ENCODE data around the gene PLPP1.
"Not testable (repeated sequence)": the region's sequence is repeated elsewhere in the genome, so short reads cannot be mapped to it uniquely, and the experiment has no call there.

Gene PLPP1

GRCh38 chr5:55503917-55504316 is 30.8 kb downstream of the PLPP1 start:
- not testable (repeated sequence) for DNase-seq (ENCODE audit: low read depth in 2 of 2)

GRCh38 chr5:55502759-55503158 is 32.0 kb downstream of the PLPP1 start:
- DNase-seq (ENCODE audit: low read depth in 2 of 2) = no peak

GRCh38 chr5:55498457-55498856 is 36.3 kb downstream of the PLPP1 start:
- DNase-seq (ENCODE audit: low read depth in 2 of 2) = no peak

GRCh38 chr5:55497712-55498111 is 37.1 kb downstream of the PLPP1 start:
- DNase-seq (ENCODE audit: low read depth in 2 of 2) = no peak

- no peak for DNase-seq (ENCODE audit: low read depth in 2 of 2)
Observed at GRCh38 chr5:55495216-55495615, 39.5 kb downstream of the PLPP1 start.

- DNase-seq (ENCODE audit: low read depth in 2 of 2) = no peak
Observed at GRCh38 chr5:55492449-55492848, 42.3 kb downstream of the PLPP1 start.

- no peak for DNase-seq (ENCODE audit: low read depth in 2 of 2)
Observed at GRCh38 chr5:55485073-55485472, 49.7 kb downstream of the PLPP1 start.

- DNase-seq (ENCODE audit: low read depth in 2 of 2) = no peak
Observed at GRCh38 chr5:55484531-55484930, 50.2 kb downstream of the PLPP1 start.

- DNase-seq (ENCODE audit: low read depth in 2 of 2) = no peak
Observed at GRCh38 chr5:55483885-55484284, 50.9 kb downstream of the PLPP1 start.

GRCh38 chr5:55481293-55481855 is 53.4 kb downstream of the PLPP1 start:
- DNase-seq (ENCODE audit: low read depth in 2 of 2) = no peak

GRCh38 chr5:55480781-55481180 is 54.0 kb downstream of the PLPP1 start:
- no peak for DNase-seq (ENCODE audit: low read depth in 2 of 2)

GRCh38 chr5:55472642-55473041 is 62.1 kb downstream of the PLPP1 start:
- no peak for DNase-seq (ENCODE audit: low read depth in 2 of 2)

GRCh38 chr5:55471468-55471867 is 63.3 kb downstream of the PLPP1 start:
- DNase-seq (ENCODE audit: low read depth in 2 of 2) = no peak

- no peak for DNase-seq (ENCODE audit: low read depth in 2 of 2)
Observed at GRCh38 chr5:55470282-55470681, 64.5 kb downstream of the PLPP1 start.

GRCh38 chr5:55469839-55470238 is 64.9 kb downstream of the PLPP1 start:
- DNase-seq (ENCODE audit: low read depth in 2 of 2) = no peak

- no peak for DNase-seq (ENCODE audit: low read depth in 2 of 2)
Observed at GRCh38 chr5:55467862-55468551, 66.8 kb downstream of the PLPP1 start.

GRCh38 chr5:55463613-55464012 is 71.2 kb downstream of the PLPP1 start:
- no peak for DNase-seq (ENCODE audit: low read depth in 2 of 2)

GRCh38 chr5:55459572-55459971 is 75.2 kb downstream of the PLPP1 start:
- DNase-seq (ENCODE audit: low read depth in 2 of 2) = no peak

GRCh38 chr5:55456216-55456895 is 78.4 kb downstream of the PLPP1 start:
- no peak for DNase-seq (ENCODE audit: low read depth in 2 of 2)

- DNase-seq (ENCODE audit: low read depth in 2 of 2) = no peak
Observed at GRCh38 chr5:55454282-55454681, 80.5 kb downstream of the PLPP1 start.

- no peak for DNase-seq (ENCODE audit: low read depth in 2 of 2)
Observed at GRCh38 chr5:55453211-55453610, 81.6 kb downstream of the PLPP1 start.

GRCh38 chr5:55451976-55452375 is 82.8 kb downstream of the PLPP1 start:
- DNase-seq (ENCODE audit: low read depth in 2 of 2) = no peak

- DNase-seq (ENCODE audit: low read depth in 2 of 2) = no peak
Observed at GRCh38 chr5:55450050-55450765, 84.6 kb downstream of the PLPP1 start.
